ENCODE results near the gene TPSG1.

Gene TPSG1

GRCh38 chr16:1209081-1209480, 16.0 kb downstream of the TPSG1 start:
- DNase-seq (ENCODE audit: low read depth), result no peak
- no peak for TF ChIP-seq CTCF (IDR thresholded peaks at IDR 0.05; ENCODE audit: low read depth, low read length, missing control alignments)
- H3K4me3 ChIP-seq (ENCODE audit: low read depth, low read length), result no peak overlapping the region

GRCh38 chr16:1208239-1208830, 16.7 kb downstream of the TPSG1 start:
- TF ChIP-seq CTCF (IDR thresholded peaks at IDR 0.05; ENCODE audit: low read depth, low read length, missing control alignments), result no peak
- H3K4me3 ChIP-seq (ENCODE audit: low read depth, low read length), result no peak overlapping the region
- DNase-seq (ENCODE audit: low read depth), result no peak

GRCh38 chr16:1206786-1207185, 18.3 kb downstream of the TPSG1 start:
- no peak overlapping the region for H3K4me3 ChIP-seq (ENCODE audit: low read depth, low read length)
- TF ChIP-seq CTCF (IDR thresholded peaks at IDR 0.05; ENCODE audit: low read depth, low read length, missing control alignments), result no peak
- DNase-seq (ENCODE audit: low read depth), result no peak

GRCh38 chr16:1206326-1206725, 18.7 kb downstream of the TPSG1 start:
- DNase-seq (ENCODE audit: low read depth), result no peak
- no peak for TF ChIP-seq CTCF (IDR thresholded peaks at IDR 0.05; ENCODE audit: low read depth, low read length, missing control alignments)
- no peak overlapping the region for H3K4me3 ChIP-seq (ENCODE audit: low read depth, low read length)

GRCh38 chr16:1204933-1205332, 20.1 kb downstream of the TPSG1 start:
- no peak for TF ChIP-seq CTCF (IDR thresholded peaks at IDR 0.05; ENCODE audit: low read depth, low read length, missing control alignments)
- no peak for DNase-seq (ENCODE audit: low read depth)
- H3K4me3 ChIP-seq (ENCODE audit: low read depth, low read length), result no peak overlapping the region

GRCh38 chr16:1202274-1202673, 22.8 kb downstream of the TPSG1 start:
- no peak overlapping the region for H3K4me3 ChIP-seq (ENCODE audit: low read depth, low read length)
- TF ChIP-seq CTCF (IDR thresholded peaks at IDR 0.05; ENCODE audit: low read depth, low read length, missing control alignments), result no peak
- no peak for DNase-seq (ENCODE audit: low read depth)

GRCh38 chr16:1201444-1201843, 23.6 kb downstream of the TPSG1 start:
- no peak for TF ChIP-seq CTCF (IDR thresholded peaks at IDR 0.05; ENCODE audit: low read depth, low read length, missing control alignments)
- H3K4me3 ChIP-seq (ENCODE audit: low read depth, low read length), result no peak overlapping the region
- DNase-seq (ENCODE audit: low read depth), result no peak
